HCT116 (cell line): ENCODE data around the gene SLC2A1.

Source experiments
- EZH2 ChIP-seq: fragments of 200-600 bp; sonication (generic); IDR thresholded peaks from 2 replicates; pipeline ENCODE4 v1.6.1; 2017; ENCODE audit warnings: antibody characterized with exemption, mixed run types
- TF ChIP-seq, protein P1 (sequence below), 3 experiments: fragments of 200-600 bp in 1 of 3; sonication (generic) in 1 of 3; IDR thresholded peaks in 2 of 3; conservative IDR thresholded peaks in 1 of 3; 2 replicates each; pipeline ENCODE4 v1.5.1; 2012 to 2017; ENCODE audit warnings: low read depth in 2 of 3, low read length in 2 of 3, antibody characterized with exemption in 1 of 3, borderline replicate concordance in 1 of 3, control low read depth in 1 of 3, mild to moderate bottlenecking in 1 of 3, mixed read lengths in 1 of 3, mixed run types in 1 of 3, moderate library complexity in 1 of 3; ENCODE audit not compliant: insufficient read depth in 1 of 3

GRCh38 chr1:42917241-42917495, 41.5 kb downstream of the SLC2A1 start:
- TF ChIP-seq, protein P1, sequence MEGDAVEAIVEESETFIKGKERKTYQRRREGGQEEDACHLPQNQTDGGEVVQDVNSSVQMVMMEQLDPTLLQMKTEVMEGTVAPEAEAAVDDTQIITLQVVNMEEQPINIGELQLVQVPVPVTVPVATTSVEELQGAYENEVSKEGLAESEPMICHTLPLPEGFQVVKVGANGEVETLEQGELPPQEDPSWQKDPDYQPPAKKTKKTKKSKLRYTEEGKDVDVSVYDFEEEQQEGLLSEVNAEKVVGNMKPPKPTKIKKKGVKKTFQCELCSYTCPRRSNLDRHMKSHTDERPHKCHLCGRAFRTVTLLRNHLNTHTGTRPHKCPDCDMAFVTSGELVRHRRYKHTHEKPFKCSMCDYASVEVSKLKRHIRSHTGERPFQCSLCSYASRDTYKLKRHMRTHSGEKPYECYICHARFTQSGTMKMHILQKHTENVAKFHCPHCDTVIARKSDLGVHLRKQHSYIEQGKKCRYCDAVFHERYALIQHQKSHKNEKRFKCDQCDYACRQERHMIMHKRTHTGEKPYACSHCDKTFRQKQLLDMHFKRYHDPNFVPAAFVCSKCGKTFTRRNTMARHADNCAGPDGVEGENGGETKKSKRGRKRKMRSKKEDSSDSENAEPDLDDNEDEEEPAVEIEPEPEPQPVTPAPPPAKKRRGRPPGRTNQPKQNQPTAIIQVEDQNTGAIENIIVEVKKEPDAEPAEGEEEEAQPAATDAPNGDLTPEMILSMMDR (IDR thresholded peaks at IDR 0.05 in 2 of 3, conservative IDR thresholded peaks at IDR 0.05 in 1 of 3; ENCODE audit: borderline replicate concordance in 1 of 3, insufficient read depth in 1 of 3, low read depth in 2 of 3, low read length in 2 of 3) = no peak
- TF ChIP-seq EZH2 = no peak
